C4-2B (cell line): ENCODE data around the gene PBX1.

Experiments
- ZFX ChIP-seq: fragments of 450-650 bp; IDR thresholded peaks from 2 replicates; pipeline ENCODE4 v1.6.1; 2017
- TF ChIP-seq, protein P1 (sequence below): fragments of 450-650 bp; conservative IDR thresholded peaks from 2 replicates; pipeline ENCODE4 v1.5.1; 2017; ENCODE audit warnings: mild to moderate bottlenecking

DNA sequence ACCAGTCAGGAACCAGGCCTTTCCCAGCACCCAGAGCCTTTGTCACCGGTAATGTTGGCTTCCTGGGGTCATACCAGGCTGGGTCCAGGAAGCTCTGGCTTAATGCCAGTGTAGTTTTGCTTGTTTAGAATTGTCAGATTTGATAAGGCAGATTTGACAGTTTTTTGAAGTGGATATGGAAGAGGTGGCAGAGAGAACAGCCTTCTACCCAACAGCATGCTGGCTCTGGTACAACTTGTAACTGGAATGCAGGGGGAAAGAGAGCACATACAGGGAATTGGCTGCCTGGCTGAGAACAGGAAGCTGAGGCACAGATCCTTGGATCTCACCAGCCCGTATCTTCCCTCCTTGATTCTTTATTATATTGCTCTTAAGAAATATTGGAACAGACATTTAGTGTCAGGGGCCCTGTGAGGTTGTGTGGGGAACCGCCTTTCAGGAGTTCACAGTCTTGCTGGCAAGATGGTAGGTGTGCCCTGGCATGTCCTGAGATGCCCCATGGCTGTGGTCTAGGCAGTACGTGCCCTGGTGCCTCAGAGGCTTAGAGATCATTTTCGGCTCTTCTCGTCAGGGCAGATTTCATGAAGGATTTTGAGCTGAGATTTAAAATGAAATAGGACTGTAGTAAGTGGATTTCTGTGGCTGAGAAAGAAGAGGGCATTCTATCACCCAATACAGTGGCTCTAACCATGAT is 227.0 kb downstream of the PBX1 start:
- TF ChIP-seq, protein P1, sequence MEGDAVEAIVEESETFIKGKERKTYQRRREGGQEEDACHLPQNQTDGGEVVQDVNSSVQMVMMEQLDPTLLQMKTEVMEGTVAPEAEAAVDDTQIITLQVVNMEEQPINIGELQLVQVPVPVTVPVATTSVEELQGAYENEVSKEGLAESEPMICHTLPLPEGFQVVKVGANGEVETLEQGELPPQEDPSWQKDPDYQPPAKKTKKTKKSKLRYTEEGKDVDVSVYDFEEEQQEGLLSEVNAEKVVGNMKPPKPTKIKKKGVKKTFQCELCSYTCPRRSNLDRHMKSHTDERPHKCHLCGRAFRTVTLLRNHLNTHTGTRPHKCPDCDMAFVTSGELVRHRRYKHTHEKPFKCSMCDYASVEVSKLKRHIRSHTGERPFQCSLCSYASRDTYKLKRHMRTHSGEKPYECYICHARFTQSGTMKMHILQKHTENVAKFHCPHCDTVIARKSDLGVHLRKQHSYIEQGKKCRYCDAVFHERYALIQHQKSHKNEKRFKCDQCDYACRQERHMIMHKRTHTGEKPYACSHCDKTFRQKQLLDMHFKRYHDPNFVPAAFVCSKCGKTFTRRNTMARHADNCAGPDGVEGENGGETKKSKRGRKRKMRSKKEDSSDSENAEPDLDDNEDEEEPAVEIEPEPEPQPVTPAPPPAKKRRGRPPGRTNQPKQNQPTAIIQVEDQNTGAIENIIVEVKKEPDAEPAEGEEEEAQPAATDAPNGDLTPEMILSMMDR = no peak
- no peak for TF ChIP-seq ZFX
